Measurements from ENCODE around the gene INTS14.
A peak's percentile ranks its signal among the peaks of the same experiment; 100 is the strongest.
"Not testable (repeated sequence)": the region's sequence is repeated elsewhere in the genome, so short reads cannot be mapped to it uniquely, and the experiment has no call there.

The INTS14 gene

GRCh38 chr15:65578904-65579728 is 31.8 kb downstream of the INTS14 start:
- no peak for DNase-seq

GRCh38 chr15:65577129-65577996 is 33.6 kb downstream of the INTS14 start:
- peak in 1 of 4 experiments; percentile 17 for DNase-seq

- DNase-seq = no peak
Observed at GRCh38 chr15:65576664-65577063, 34.3 kb downstream of the INTS14 start.

GRCh38 chr15:65571971-65572370 is 39.0 kb downstream of the INTS14 start:
- DNase-seq = peak in 1 of 4 experiments; percentile 12

DNA sequence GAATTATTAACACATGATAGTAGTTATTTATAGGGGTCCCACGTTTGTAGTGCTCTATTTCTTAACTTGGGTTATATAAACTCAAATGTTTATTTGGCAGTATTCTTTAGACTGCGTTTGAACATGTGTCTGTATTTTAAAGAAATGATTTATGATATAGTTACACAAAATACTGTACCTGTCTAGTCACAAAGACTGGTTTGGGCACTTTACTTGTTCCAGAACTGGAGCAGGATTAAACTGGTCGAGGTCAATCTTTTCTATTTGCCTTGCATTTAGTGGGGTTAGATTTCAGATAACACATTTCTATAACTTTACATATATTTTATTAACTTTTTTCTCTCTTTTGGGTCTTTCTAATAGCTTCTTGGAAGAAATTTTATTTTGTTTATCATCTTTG is 41.2 kb downstream of the INTS14 start:
- no peak for DNase-seq

GRCh38 chr15:65561934-65562333 is 49.0 kb downstream of the INTS14 start:
- no peak for DNase-seq

DNA sequence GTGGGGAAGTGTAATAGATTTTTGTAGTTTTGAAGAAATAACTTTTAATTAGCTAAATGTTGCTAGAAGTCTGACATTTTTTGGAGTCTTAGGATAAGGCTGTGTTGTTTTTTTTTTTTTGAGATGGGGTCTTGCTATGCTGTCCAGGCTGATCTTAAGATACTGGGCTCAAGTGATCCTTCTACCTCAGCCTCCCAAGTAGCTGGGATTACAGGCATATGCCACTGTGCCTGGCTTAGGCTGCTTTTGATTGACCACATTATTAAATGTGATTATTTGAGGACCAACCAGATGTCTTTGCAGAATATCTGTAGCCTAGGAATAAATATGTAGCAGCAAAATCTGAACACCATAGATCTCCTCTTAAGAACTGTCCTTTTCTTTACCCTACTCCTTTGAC is 51.0 kb downstream of the INTS14 start:
- no peak for DNase-seq

DNA sequence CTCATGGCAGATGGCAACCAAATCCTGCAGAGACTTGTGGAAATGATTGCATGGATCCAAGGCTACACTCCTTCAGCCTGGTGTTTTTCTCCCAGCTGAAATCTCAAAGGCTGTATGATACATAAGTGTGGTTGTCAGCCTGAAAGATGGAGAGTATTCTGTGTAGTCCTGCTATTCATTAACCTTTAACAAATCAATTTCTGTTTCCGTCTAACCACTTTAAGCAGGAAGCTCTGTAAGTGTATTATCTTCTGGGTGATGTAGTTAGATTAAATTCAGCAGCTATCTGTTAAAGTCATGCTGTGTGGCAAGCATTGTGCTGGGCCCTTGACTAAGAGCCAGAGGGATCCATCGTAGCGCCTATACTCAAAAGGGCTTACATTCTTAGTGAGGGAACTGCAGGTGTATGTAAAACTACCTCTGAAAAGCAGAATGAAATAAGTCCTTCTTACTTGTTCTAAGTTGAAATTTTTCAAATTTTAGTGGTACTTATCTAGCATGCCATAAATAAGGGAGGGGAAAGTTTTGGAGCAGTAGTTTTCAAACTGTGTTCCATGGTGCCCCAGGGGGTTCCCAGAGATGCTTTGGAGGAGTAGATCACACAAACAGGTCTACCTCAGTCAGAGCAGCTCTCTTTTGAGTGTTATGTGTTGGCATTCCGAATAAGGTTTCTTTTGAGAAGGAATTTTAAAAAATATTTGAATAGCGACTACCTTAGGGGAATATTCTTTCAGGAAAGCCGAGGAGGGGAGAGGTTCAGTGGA is 51.8 kb downstream of the INTS14 start:
- DNase-seq = no peak

DNA sequence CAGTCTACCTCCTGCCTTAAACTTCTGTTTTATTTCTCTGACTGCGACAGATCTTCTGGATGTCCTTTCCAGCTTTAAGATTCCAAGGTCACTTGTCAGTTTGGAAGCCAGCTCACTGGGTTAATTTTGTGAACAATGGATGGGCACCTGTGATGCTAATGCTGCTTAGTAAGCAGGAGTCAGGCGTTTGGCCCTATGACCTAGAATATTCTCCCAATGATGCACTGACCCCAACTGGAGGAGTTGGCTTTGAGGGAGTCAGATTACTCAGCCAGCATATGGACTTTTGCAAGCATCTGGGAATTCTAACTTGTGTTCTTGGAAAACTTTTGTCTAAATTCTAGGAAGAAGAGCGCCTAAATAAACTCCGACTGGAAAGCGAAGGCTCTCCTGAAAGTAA is 52.6 kb downstream of the INTS14 start:
- DNase-seq = no peak

- DNase-seq = no peak
Observed at GRCh38 chr15:65556622-65557021, 54.3 kb downstream of the INTS14 start.

- no peak for DNase-seq
Observed at GRCh38 chr15:65553691-65554090, 57.2 kb downstream of the INTS14 start.

DNA sequence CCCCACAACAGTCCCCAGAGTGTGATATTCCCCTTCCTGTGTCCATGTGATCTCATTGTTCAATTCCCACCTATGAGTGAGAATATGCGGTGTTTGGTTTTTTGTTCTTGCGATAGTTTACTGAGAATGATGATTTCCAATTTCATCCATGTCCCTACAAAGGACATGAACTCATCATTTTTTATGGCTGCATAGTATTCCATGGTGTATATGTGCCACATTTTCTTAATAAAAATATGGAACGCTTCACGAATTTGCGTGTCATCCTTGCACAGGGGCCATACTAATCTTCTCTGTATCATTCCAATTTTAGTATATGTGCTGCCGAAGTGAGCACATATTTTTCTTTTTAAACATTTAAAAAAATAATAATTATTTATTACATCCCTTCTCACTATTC is 58.1 kb downstream of the INTS14 start:
- DNase-seq = not testable (repeated sequence)

DNA sequence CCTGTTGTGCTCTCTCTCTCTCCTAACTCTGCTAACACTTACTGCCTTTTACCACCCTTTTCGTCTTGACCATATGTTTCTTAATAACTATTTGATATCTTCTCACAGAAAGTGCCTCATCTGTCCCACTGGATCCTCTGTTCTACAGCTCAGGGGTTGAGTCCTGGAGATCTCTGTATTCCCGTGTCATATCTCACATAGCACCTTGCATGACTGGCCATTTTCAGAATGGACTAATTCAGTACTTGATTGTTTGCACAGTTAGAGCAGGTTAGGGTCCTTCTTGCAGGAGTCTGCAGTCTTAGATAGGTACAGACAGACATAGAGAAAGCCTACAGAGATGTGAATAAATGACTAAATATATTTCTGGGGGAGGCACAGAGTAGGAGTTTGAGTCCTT is 59.7 kb downstream of the INTS14 start:
- no peak for DNase-seq

- DNase-seq = no peak
Observed at GRCh38 chr15:65550681-65551098, 60.2 kb downstream of the INTS14 start.

DNA sequence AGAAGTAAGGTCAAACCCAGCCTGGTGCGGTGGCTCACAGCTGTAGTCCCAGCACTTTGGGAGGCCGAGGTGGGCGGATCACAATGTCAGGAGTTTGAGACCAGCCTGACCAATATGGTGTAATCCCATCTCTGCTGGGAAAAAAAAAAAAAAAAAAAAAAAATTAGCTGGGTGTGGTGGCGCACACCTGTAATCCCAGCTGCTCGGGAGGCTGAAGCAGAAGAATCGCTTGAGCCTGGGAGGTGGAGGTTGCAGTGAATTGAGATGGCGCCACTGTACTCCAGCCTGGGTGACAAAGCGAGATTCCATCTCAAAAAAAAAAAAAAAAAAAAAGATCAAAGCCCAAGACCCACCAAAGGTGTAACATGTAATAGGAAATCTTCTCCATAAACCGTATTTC is 61.6 kb downstream of the INTS14 start:
- not testable (repeated sequence) for DNase-seq

DNA sequence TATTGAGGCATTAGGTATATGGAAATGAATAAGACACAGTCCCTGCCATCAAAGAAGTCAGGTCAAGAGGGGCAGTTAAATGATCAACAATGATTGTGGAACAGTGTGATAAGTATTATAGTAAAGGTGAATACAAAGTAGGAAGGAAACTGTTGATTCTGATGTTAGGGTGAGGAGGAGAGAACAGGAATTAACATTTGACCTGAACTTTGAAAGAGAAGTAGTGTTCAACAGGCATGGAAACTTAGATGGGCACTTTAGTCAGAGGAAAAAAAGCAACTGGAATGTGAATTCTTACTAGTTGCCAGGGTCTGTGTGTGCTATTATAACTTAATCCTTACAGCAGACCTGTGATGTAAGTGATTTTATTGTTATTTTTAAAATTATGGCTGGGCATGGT is 63.1 kb downstream of the INTS14 start:
- DNase-seq = no peak

DNA sequence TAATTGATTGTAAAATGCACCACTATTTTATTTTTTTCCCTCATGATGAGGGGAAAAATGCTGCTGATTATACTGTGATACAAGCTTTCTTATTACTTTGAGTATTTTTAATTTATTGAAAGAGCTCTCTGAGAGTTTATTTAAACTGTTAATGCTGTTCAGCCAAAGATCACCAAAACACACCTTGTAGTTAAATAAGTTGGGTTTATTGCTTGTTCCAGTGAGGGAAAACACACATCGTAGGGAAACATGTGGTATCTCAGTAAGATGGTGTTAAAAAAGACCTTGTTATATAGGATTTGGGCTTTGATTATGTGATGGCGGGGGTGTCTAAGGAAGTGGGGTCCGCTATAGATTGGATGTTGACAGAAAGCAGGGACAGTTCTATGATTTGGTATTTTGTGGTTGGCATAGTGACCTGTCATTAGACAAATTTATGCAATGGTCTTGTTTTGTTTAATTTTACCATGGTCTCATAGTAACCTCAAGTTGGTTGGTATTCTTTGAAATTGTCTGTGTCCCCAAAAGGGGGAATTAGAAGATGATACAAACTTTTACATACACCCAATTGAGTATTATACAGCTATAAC is 69.6 kb downstream of the INTS14 start:
- DNase-seq = no peak

- no peak for DNase-seq
Observed at GRCh38 chr15:65540314-65540713, 70.6 kb downstream of the INTS14 start.

- DNase-seq = no peak
Observed at GRCh38 chr15:65535192-65535591, 75.7 kb downstream of the INTS14 start.

DNA sequence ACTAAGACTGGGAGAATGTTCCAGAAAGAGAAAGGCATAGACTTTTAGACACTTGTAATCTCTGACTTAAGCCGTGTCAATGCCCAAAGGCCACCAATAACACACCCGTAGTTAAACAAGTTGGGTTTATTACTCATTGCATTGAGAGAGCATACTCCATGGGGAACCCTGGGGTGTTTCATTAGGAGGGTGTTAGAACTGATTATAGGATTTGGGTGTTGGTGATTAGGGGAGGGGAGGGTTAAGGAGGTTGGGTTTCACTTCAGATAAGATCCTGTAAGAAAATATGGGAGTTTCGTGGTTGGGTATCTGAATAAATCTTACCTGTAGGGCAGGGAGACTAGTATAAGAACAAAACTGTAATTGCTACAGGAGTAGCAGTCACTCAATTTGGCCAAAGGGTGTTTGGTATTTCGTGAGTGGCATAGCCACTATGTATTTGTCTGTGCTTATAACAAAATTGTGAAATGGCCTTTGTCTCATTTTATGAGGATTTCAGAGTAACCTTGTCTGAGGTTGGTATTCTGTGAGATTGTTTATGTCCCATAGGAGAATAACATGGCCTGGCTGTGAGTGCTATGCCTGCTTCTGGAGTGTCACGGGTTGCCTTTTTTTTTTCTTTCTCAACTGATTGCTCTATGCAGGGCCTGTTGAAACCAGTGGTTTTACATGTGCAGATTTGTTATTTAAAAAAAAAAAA is 77.7 kb downstream of the INTS14 start:
- DNase-seq = no peak

DNA sequence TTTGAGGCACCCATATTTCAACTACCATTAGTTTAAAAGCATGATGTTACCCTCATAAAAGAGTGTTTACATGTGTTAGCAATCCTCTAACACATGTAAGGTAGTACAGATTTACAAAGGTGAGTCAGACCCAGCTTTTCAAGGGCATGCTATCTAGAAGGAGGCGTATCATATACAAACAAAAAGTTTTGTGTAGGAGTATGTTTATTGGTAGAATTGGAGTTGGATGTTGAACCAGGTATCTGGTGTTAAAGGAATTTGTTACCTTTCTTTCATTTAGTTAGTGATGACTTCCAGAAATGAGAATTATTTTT is 78.2 kb downstream of the INTS14 start:
- no peak for DNase-seq
